H7 (cell line): ENCODE measurements around the gene RUNX2. TPM values are rescaled to one million over a fixed set of nuclear protein-coding genes. Genes with fewer than 3 reads are reported as not detected.
"Not testable (repeated sequence)": the region's sequence is repeated elsewhere in the genome, so short reads cannot be mapped to it uniquely, and the experiment has no call there.

Experiments
- DNase-seq: peaks from one replicate; pipeline ENCODE4 v3.0.0; 2012
- H3K27me3 ChIP-seq: 2 replicates; pipeline ENCODE4 v1.6.0; 2011; ENCODE audit warnings: mild to moderate bottlenecking, low read length; ENCODE audit not compliant: control insufficient read depth, insufficient read depth
- H3K36me3 ChIP-seq: replicated peaks from 2 replicates; pipeline ENCODE4 v1.5.1; 2011; ENCODE audit warnings: low read length; ENCODE audit not compliant: control insufficient read depth, insufficient read depth
- H3K4me3 ChIP-seq: 2 replicates; pipeline ENCODE4 v1.5.1; 2011; ENCODE audit warnings: low read depth, mild to moderate bottlenecking, control low read depth, low read length, moderate library complexity; ENCODE audit not compliant: insufficient read depth
- total RNA-seq: library from RNA; depleted of rRNA; stranded (reverse); fragments of >200 nt; shearing (Covaris generic); gene quantifications from 2 replicates; pipeline ENCODE4 v1.2.3, GENCODE V29; 2014

The RUNX2 gene
- total RNA-seq, 1 experiment from 2014 or later: 0.14 TPM

DNA sequence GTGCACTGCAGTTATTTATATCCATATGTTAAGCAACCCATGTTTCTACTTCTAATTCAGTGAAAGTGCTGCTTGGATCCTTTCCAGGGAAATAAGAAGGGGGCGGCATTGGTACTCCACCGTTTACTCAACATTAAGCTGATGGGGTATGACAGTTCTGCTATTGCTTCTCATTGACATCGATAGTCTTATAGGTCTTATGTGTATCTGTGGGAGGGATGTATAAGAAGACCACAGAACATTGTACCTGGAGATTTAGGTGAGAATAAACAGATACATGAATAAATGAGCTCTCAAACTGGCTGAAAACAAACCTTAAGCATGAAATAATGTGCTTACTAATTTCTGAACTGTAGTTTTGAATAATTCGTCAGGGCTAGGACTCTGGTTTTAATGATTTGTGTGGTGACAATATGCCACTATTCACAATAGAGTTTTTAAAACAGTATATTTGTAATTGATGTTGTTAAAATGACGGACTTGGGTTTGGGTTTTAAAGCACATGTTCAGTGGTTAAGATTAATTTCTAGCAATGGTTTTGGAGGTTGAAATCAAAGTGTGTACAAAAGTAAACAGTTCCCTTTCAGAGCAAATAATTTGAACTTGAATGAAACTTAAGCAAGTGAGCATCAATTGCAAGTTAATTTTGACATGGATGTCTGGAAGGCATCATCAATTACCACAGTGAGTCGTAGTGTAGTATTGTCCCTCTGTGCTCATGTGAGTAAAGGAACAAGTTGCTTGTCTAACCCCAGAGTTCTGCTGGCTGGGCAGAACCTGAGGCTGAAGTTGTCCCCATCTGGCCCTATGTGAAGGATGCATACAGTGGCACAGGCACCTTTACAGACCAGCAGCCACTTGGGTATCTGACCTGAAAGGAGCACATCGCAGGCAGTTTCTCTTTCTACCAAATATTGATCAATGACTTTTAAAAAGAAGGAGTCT is 134.3 kb downstream of the RUNX2 start:
- no peak overlapping the region for H3K4me3 ChIP-seq
- H3K27me3 ChIP-seq: no peaks in the 10 kb centered on the region
- DNase-seq: no peak
- H3K36me3 ChIP-seq: no peaks in the 10 kb centered on the region

GRCh38 chr6:45464685-45465084 is 136.6 kb downstream of the RUNX2 start:
- Histone ChIP-seq H3K36me3 (no peaks in the 10 kb centered on the region), H3K27me3 (no peaks in the 10 kb centered on the region), H3K4me3 (no peak overlapping the region)
- DNase-seq: no peak

DNA sequence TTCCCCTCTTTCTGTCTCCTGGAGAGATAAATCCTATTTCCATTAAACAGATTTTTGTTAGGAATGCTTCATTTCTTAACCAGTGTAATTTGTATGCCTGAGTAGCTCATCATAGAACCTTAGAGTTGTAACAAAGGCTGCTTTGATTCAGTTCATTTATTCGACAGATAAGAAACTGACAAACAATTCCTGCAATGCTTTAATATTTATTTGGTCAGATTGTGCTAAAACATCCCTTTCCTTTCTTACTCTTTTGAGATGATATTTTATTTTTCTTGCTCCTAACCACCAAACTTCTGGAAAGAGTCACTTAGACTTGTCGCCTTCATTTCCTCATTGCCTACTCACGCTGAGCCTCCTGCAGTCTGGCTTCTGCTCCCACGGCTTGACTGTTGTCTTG is 138.6 kb downstream of the RUNX2 start:
- Histone ChIP-seq H3K4me3 (no peak overlapping the region), H3K36me3 (no peaks in the 10 kb centered on the region), H3K27me3 (no peaks in the 10 kb centered on the region)
- DNase-seq: no peak

DNA sequence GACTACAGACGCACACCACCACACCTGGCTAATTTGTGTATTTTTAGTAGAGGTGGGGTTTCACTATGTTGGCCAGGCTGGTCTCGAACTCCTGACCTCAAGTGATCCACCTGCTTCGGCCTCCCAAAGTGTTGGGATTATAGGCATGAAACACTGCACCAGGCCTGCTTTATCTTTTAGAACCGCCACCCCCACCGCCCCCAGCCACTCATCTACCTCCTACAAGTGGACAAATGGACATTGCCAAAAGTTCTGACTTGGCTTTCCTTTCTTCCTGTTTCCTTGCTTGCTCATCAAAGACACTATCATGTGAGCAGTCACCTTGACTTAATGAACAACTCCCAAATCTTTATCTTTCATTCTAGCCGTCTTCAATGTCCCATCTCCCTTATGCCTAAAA is 139.3 kb downstream of the RUNX2 start:
- not testable (repeated sequence) for H3K36me3 ChIP-seq, H3K4me3 ChIP-seq, H3K27me3 ChIP-seq, DNase-seq

DNA sequence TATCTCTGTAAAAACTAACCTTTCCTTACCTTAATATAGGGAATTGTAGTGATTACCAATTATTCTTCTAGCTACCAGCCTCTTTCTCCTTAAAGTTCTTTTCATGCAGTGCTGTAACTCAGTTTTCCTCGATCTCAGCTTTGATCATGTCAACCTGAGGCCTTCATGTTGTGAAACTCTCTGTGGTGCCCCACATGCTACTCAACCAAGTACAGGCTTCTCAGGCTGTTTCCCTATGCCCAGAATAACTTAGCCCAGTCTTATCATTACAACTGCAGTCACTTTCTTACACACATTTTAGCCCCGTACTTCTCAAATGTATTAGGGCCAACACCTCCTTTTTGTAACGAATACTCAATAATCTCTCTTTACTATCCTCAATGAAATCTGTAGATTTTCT is 139.7 kb downstream of the RUNX2 start:
- Histone ChIP-seq H3K4me3 (no peak overlapping the region), H3K27me3 (no peaks in the 10 kb centered on the region), H3K36me3 (no peaks in the 10 kb centered on the region)
- no peak for DNase-seq

- H3K27me3 ChIP-seq: no peaks in the 10 kb centered on the region
- no peak overlapping the region for H3K4me3 ChIP-seq
- H3K36me3 ChIP-seq: no peaks in the 10 kb centered on the region
- no peak for DNase-seq
Observed at GRCh38 chr6:45469663-45470062, 141.5 kb downstream of the RUNX2 start.

DNA sequence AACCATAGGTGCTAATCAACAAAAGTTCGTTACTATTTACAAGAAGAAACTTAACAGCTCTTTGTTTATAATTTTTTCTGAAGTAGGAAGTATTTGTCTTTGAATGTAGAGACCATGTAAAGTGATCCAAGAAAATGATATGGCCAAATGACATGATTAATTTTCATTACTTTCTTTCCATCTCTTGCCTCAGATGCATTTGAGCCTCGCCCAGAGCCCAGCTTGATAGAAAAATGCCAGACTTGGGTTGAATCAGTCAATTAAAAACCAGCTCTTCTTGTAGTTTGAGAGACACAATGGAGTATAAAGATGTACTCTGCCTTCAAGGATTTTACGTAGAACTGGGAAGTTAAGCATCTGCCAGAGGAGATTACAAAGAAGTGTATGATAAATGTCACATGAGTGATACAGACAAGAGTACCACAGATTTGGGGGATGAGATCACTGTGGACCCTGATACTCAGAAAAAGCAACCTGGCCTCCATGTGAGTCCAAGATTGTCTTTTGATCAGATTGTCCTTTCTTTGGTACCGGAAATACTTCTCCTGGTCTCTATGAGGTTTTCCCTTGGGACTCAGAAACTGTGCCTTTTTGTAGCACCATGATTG is 142.1 kb downstream of the RUNX2 start:
- Histone ChIP-seq H3K4me3 (no peak overlapping the region), H3K27me3 (no peaks in the 10 kb centered on the region), H3K36me3 (no peaks in the 10 kb centered on the region)
- DNase-seq: no peak

DNA sequence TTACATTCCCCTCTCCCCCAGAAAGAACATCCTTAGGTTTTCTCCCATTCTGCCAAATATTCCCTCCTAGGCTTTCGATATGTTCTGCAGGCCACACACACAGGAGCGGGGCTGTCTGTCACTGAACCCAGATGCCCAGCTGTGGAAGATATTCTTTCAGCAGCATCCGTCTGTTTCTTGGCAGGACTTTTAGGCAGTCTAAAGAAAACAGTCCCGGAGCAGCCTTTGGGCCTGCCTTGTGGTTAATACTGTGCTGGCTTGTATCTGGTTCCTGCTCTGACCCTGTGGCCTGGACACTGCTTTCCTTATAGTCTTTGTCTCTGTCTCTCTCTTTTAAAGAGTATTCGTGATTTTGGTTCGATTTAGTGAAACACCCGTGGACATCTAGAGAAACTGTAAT is 144.3 kb downstream of the RUNX2 start:
- no peak overlapping the region for H3K4me3 ChIP-seq

DNA sequence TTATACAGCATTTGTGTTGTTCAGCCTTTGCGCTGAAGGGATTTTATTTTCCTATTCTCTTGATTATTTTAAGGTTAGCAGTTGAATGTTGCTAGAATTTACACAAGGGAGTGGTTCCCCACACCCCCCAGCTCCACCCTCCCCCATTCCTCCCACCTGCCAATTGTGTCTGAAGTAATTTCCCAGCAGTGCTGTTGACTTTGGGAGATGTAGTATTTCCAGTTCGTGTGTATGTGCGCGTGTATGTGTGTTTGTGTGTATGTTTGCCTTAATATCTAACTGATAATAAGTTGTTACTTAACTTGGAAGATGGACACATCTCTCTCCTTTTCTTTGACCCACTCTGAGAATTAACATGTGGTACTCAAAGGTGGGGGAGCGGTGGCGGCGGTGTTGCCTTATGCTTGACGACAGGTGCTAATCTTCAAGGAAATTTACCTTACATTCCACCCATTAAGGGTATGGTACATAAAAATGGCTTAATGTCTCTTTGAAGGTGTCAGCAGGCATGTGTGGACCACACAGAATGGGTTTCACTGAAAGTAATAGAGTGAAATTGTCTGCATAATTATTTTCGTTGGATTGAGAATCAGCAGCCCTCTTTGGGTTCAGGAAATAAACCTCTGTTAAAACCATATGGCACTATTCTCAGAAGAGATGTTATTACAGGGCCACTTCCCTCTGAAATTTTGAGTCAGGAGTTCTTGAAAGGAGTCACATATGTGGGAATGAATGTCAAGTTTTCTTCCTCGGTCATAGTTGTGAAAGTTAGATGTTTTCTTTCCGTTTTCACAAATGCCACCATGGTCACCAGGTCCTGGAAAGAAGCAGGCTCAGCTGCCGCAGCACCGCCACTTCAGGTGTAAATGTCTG is 145.2 kb downstream of the RUNX2 start:
- H3K36me3 ChIP-seq: no peaks in the 10 kb centered on the region
- H3K4me3 ChIP-seq: no peak overlapping the region
- H3K27me3 ChIP-seq: no peaks in the 10 kb centered on the region
- DNase-seq: no peak

More for the DNA sequence above, 144.3 kb downstream of the RUNX2 start:
- Histone ChIP-seq H3K36me3 (no peaks in the 10 kb centered on the region), H3K27me3 (no peaks in the 10 kb centered on the region)
- DNase-seq: no peak

DNA sequence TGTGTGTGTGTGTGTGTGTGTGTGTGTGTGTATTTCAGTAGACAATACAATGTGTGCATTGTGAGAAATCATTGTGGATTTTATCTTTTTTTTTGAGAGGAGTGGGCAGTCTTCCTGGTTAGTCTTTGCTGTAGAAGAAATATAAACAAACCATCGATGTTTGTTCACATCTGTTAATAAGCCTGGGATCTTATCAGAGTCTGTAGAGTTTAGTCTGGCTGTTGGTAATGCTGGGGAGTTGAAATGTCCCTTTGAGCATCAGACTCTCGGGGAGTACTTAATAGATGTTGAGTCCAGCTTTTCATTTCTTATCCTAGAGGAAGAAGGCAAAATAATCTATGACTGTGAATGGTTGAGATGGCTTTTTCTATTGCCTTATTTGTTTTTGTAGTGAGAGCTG is 146.2 kb downstream of the RUNX2 start:
- H3K36me3 ChIP-seq: no peaks in the 10 kb centered on the region
- H3K27me3 ChIP-seq: no peaks in the 10 kb centered on the region
- no peak overlapping the region for H3K4me3 ChIP-seq
- DNase-seq: no peak

DNA sequence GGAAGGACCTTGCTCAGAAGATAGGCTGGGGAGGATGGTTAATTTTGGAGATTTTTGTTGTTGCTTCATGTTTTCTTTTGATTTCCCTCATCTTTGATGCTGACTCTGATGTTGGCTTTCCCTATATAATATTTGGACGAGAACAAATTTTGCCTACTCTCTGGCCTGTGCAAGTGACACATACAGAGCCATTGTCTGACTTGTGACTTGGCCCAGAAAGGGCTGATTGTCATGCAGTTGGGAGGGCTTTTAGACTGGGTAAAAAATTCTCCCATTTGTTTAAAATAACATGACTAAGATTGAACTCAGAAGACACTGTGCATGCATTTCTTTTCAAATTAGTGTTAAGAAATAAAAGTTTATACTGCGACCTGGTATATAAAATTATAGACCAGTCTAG is 148.2 kb downstream of the RUNX2 start:
- Histone ChIP-seq H3K36me3 (no peaks in the 10 kb centered on the region), H3K27me3 (no peaks in the 10 kb centered on the region), H3K4me3 (no peak overlapping the region)
- DNase-seq: no peak

DNA sequence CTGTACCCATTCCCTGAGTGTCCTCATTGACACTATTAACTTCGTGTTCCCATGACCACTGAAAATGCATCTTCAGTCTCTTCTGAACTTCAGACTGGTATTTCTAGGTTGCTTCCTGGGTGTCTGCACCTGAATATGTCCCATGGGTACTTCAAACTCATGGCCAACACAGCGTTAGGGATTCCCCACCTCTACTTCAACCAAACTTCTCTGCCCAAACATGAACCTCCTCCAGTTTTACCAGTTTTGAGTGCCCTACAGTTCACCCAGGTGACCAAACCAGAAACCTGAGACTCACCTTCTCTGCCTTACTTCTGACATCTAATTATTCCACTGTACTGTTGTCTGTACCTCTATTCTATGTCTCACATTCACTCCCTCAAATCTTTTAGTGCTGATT is 149.1 kb downstream of the RUNX2 start:
- no peaks in the 10 kb centered on the region for H3K36me3 ChIP-seq
- no peak for DNase-seq
- no peak overlapping the region for H3K4me3 ChIP-seq
- H3K27me3 ChIP-seq: no peaks in the 10 kb centered on the region

DNA sequence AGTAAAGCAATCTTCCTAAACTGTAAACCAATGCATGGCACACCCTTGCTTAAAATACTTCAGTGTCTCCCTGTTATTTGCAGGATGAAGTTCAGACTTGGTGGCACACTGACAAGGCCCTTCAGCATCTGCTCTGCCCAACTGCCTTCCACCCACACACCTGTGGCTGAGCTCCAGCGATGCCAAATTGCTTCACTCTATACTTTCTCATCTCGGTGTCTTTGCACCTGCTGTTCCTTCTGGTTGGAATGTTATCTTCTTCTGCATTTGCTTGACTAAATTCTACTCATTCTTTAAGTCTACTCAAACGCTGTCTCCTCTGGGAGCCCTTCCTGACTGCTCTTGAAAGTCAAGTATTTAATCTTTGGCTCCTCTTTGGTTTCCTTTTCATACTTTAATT is 149.7 kb downstream of the RUNX2 start:
- H3K27me3 ChIP-seq: no peaks in the 10 kb centered on the region
- H3K36me3 ChIP-seq: no peaks in the 10 kb centered on the region
- no peak for DNase-seq
- no peak overlapping the region for H3K4me3 ChIP-seq

- Histone ChIP-seq H3K27me3 (no peaks in the 10 kb centered on the region), H3K36me3 (no peaks in the 10 kb centered on the region)
- no peak for DNase-seq
Observed at GRCh38 chr6:45478240-45478639, 150.1 kb downstream of the RUNX2 start.

More at GRCh38 chr6:45478240-45478639, 150.1 kb downstream of the RUNX2 start:
- no peak overlapping the region for H3K4me3 ChIP-seq
